ENCODE results near the gene UPK1A. TPM values are rescaled to one million over a fixed set of nuclear protein-coding genes. Genes with fewer than 3 reads are reported as not detected.

Gene UPK1A
- total RNA-seq, 1 experiment from 2014 or later, result 0.69 TPM

GRCh38 chr19:35722461-35722860 lies 56.1 kb downstream of the UPK1A start:
- DNase-seq (ENCODE audit: low read depth, low spot score) (no peak), ATAC-seq (no peak)
- Histone ChIP-seq H3K9me2 (ENCODE audit: insufficient read depth) (no peaks in the 10 kb centered on the region), H2AFZ (ENCODE audit: low read depth, low read length, poor library complexity, severe bottlenecking) (no peak overlapping the region), H3K36me3 (ENCODE audit: control insufficient read depth in 1 of 2, insufficient read depth in 2 of 2, low read length in 2 of 2) (peaks cover 54 to 57% of the 10 kb centered on the region in 2 experiments; a peak in 3 of 4 replicates), H4K20me1 (ENCODE audit: insufficient read depth) (no peaks in the 10 kb centered on the region), H3K4me2 (ENCODE audit: low read length) (no peak overlapping the region), H3K4me3 (replicated peaks in 1 of 2; ENCODE audit: low read depth in 1 of 2, low read length in 2 of 2) (no peak overlapping the region), H3K4me1 (ENCODE audit: control insufficient read depth in 1 of 2, insufficient read depth in 2 of 2, low read length in 2 of 2) (peaks cover 7 to 9% of the 10 kb centered on the region in 2 experiments; a peak in 3 of 4 replicates), H3K27me3 (ENCODE audit: insufficient read depth, low read length) (no peaks in the 10 kb centered on the region), H3K9ac (ENCODE audit: low read length) (no peak overlapping the region), H3K9me3 (ENCODE audit: control insufficient read depth in 1 of 2, insufficient read depth in 1 of 2, low read depth in 1 of 2, low read length in 2 of 2) (no peaks in the 10 kb centered on the region), H3K79me2 (ENCODE audit: insufficient read depth, low read length) (peaks cover 35% of the 10 kb centered on the region), H3K27ac (ENCODE audit: low read depth, low read length) (no peak overlapping the region)
- ChIA-PET RAD21 (ENCODE audit: low non-redundant PET in 1 of 2, low total read pairs in 2 of 2, uncharacterized antibody in 2 of 2, unreplicated experiment in 2 of 2) (no interaction called here), CTCF (no interaction called here), POLR2A (no interaction called here)
- TF ChIP-seq ZFX (IDR thresholded peaks at IDR 0.05) (no peak), EZH2 (IDR thresholded peaks at IDR 0.05) (no peak), MAX (IDR thresholded peaks at IDR 0.05) (no peak), SIN3A (IDR thresholded peaks at IDR 0.05; ENCODE audit: low read depth) (no peak), POLR2A (IDR thresholded peaks at IDR 0.05; ENCODE audit: borderline replicate concordance, extremely low read depth, insufficient read depth, insufficient read length) (no peak), YY1 (IDR thresholded peaks at IDR 0.05; ENCODE audit: extremely low read depth, insufficient replicate concordance, low read depth, low read length) (no peak), REST (IDR thresholded peaks at IDR 0.05; ENCODE audit: low read depth) (no peak), SRF (IDR thresholded peaks at IDR 0.05; ENCODE audit: low read depth) (no peak), ATF3 (IDR thresholded peaks at IDR 0.05) (no peak), TCF7L2 (IDR thresholded peaks at IDR 0.05; ENCODE audit: borderline replicate concordance, extremely low read depth, insufficient read depth, insufficient read length) (no peak), RAD21 (IDR thresholded peaks at IDR 0.05; ENCODE audit: low read depth) (no peak), CBX3 (IDR thresholded peaks at IDR 0.05; ENCODE audit: low read depth) (no peak), EGR1 (IDR thresholded peaks at IDR 0.05; ENCODE audit: low read depth) (no peak), POLR2AphosphoS5 (IDR thresholded peaks at IDR 0.05; ENCODE audit: low read depth, low read length) (no peak), EZH2phosphoT487 (IDR thresholded peaks at IDR 0.05; ENCODE audit: borderline replicate concordance) (no peak), CEBPB (IDR thresholded peaks at IDR 0.05; ENCODE audit: low read depth) (no peak)
- no TSS peak for BruUV-seq (replicated peaks)
- intact Hi-C loops (cut with micrococcal nuclease), result no loop called here

Data from HCT116 (cell line).